ENCODE data around the gene MYO10. TPM values are rescaled to one million over a fixed set of nuclear protein-coding genes. Genes with fewer than 3 reads are reported as not detected.

The MYO10 gene
- total and polyA plus RNA-seq, 2 donors (not counting 3 experiments of a cell fraction or from before 2014, with no cell fraction given), result 36.0 to 148 TPM

DNA sequence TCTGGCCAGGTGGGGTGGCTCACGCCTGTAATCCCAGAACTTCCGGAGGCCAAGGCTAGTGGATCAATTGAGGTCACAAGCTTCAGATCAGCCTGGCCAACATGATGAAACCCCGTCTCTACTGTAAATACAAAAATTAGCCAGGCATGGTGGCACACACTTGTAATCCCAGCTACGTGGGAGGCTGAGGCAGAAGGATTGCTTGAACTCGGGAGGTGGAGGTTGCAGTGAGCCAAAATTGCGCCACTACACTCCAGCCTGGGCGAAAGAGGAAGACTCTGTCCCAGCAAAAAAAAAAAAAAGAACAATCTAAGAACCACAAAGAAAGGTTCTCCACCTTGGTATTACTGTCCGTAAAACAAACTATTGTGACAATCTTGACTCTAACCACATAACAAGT is 9.7 kb downstream of the MYO10 start:
- Histone ChIP-seq H3K4me1 (ENCODE audit: control insufficient read depth, extremely low read depth, insufficient read depth, low read length) (peaks cover 25% of the 10 kb centered on the region), H3K9me1 (replicated peaks; ENCODE audit: control insufficient read depth, extremely low read depth, insufficient read depth, low read length) (no peaks in the 10 kb centered on the region), H3K9me3 (replicated peaks; ENCODE audit: control insufficient read depth, insufficient read depth, low read length) (no peaks in the 10 kb centered on the region), H3K4me3 (replicated peaks in 1 of 3; ENCODE audit: insufficient read depth in 1 of 3, low read depth in 1 of 3, low read length in 3 of 3) (no peak overlapping the region), H4K20me1 (replicated peaks; ENCODE audit: control insufficient read depth, extremely low read depth, insufficient read depth, low read length) (peaks cover 20% of the 10 kb centered on the region), H2AFZ (ENCODE audit: low read depth, low read length) (no peak overlapping the region), H3K4me2 (ENCODE audit: insufficient read depth, low read length) (no peak overlapping the region), H3K27me3 (ENCODE audit: control insufficient read depth in 2 of 2, insufficient read depth in 2 of 2, low read length in 2 of 2) (no peaks in the 10 kb centered on the region), H3K79me2 (ENCODE audit: control insufficient read depth, insufficient read depth, low read length) (peaks cover 92% of the 10 kb centered on the region), H3K9ac (replicated peaks; ENCODE audit: extremely low read depth, insufficient read depth, low read length) (no peak overlapping the region), H3K36me3 (ENCODE audit: control insufficient read depth in 2 of 2, extremely low read depth in 1 of 2, insufficient read depth in 2 of 2, low read length in 2 of 2) (peaks cover 0 to 4% of the 10 kb centered on the region in 2 experiments), H3K27ac (ENCODE audit: insufficient read depth, low read depth, low read length) (no peak overlapping the region)
- dilution Hi-C loops (cut with MboI; ENCODE audit: extremely low pct_ligation_motif_present, low sequenced_read_pairs) (no loop called here), intact Hi-C loops (cut with micrococcal nuclease) (no loop called here)
- POLR2A ChIA-PET, result no interaction called here
- DNase-seq (ENCODE audit: low read depth, low spot score), result no peak
- TF ChIP-seq, protein P1, sequence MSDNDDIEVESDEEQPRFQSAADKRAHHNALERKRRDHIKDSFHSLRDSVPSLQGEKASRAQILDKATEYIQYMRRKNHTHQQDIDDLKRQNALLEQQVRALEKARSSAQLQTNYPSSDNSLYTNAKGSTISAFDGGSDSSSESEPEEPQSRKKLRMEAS (IDR thresholded peaks at IDR 0.05; ENCODE audit: insufficient read depth, insufficient read length), result no peak
- TF ChIP-seq POLR2AphosphoS5 (IDR thresholded peaks at IDR 0.05; ENCODE audit: insufficient read depth, low read depth, low read length), result no peak
- no peak for TF ChIP-seq JUN (IDR thresholded peaks at IDR 0.05; ENCODE audit: borderline replicate concordance, insufficient read depth, insufficient read length, low read depth)
- TF ChIP-seq MYC (IDR thresholded peaks at IDR 0.05; ENCODE audit: low read depth, low read length), result no peak
- TF ChIP-seq EZH2 (IDR thresholded peaks at IDR 0.05; ENCODE audit: borderline replicate concordance, low read depth, low read length, severe bottlenecking), result no peak
- TF ChIP-seq, protein P2, sequence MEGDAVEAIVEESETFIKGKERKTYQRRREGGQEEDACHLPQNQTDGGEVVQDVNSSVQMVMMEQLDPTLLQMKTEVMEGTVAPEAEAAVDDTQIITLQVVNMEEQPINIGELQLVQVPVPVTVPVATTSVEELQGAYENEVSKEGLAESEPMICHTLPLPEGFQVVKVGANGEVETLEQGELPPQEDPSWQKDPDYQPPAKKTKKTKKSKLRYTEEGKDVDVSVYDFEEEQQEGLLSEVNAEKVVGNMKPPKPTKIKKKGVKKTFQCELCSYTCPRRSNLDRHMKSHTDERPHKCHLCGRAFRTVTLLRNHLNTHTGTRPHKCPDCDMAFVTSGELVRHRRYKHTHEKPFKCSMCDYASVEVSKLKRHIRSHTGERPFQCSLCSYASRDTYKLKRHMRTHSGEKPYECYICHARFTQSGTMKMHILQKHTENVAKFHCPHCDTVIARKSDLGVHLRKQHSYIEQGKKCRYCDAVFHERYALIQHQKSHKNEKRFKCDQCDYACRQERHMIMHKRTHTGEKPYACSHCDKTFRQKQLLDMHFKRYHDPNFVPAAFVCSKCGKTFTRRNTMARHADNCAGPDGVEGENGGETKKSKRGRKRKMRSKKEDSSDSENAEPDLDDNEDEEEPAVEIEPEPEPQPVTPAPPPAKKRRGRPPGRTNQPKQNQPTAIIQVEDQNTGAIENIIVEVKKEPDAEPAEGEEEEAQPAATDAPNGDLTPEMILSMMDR (IDR thresholded peaks at IDR 0.05; ENCODE audit: extremely low read depth in 1 of 2, insufficient read depth in 1 of 2, low read depth in 1 of 2, low read length in 2 of 2), result no peak
- TF ChIP-seq POLR2A (IDR thresholded peaks at IDR 0.05; ENCODE audit: low read depth, low read length), result no peak
- TF ChIP-seq GATA2 (IDR thresholded peaks at IDR 0.05; ENCODE audit: insufficient read depth, insufficient read length, low read depth, low read length), result no peak
- no peak for TF ChIP-seq FOS (IDR thresholded peaks at IDR 0.05; ENCODE audit: borderline replicate concordance, insufficient read depth, low read length)
- FAIRE-seq, result no peak
- BruUV-seq (replicated peaks), result no TSS peak
- CTCF ChIA-PET, result interaction anchor here (1.1 to 12.0 kb wide), 3 partner anchors 8 to 236 kb away, joined by 3 to 257 read pairs (median 3); no protein-coding TSS in a partner anchor
